ENCODE results near the gene OR6X1.
"Not testable (repeated sequence)": the region's sequence is repeated elsewhere in the genome, so short reads cannot be mapped to it uniquely, and the experiment has no call there.

The OR6X1 gene

DNA sequence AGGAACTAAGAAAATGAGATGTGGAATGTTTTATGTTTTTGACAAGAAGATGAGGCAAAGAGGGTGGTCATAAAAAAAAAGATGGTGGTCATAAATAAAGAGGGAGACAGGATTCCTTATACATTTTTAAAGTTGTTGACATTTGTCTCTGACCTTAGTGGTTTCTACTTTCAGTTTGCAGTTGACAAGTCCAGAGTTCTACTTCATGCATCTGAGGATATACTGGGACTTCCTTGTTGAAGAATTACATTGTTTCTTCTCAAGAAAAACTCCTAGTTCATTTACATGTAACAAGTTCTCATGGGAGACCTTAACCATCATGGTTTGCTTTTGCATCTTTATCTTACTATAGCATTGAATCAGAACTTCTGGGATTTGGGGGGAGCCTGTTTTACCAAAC, 1.2 kb downstream of the OR6X1 start:
- DNase-seq (ENCODE audit: low read depth): no peak

- DNase-seq (ENCODE audit: low read depth): no peak
These were observed 2.5 kb downstream of the OR6X1 start for GRCh38 chr11:123751781-123752180.

DNA sequence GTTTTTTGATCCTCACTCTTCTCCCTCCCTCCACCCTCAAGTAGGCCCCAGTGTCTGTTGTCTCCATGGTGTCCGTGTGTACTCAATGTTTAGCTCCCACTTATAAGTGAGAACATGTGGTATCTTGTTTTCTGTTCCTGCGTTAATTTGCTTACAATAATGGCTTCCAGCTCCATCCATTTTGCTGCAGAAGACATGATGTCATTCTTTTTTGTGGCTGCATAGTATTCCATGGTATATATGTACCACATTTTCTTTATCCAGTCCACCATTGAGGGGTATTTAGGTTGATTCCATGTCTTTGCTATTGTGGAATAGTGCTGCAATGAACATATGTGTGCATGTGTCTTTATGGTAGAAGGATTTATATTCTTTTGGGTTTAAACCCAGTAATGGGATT, 6.0 kb downstream of the OR6X1 start:
- DNase-seq (ENCODE audit: low read depth): not testable (repeated sequence)

DNA sequence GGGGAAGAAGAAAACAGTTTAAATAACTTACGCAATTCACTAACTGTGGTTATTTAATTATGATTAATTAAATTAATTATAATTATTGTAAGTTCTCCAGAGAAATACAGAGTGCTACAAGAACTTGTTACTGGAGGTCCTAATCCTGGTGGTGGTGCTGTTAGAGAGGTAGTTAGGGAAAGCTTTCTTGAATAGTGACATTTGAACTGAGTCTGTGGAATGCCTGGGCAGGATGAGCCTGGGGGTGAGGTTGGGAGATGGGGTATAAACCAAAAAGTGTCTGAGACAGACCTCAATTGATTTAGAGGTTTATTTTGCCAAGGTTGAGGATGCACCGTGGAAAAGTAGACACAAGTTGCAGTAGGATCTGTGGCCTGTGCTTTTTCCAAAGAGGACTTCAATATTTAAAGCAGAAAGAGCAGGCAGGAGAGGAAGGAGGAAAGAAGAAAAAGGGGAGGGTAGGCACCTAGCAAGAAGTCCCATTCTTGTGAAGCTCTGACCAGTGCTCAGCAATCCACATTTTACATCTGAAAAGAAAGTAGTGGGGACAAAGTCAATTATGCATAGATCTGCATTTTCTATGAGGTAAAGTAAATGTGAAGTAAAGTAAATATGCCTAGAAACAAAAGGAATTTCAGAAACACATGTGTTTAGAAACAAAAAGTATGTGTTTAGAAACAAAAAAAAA, 8.4 kb downstream of the OR6X1 start:
- no peak for DNase-seq (ENCODE audit: low read depth)

DNA sequence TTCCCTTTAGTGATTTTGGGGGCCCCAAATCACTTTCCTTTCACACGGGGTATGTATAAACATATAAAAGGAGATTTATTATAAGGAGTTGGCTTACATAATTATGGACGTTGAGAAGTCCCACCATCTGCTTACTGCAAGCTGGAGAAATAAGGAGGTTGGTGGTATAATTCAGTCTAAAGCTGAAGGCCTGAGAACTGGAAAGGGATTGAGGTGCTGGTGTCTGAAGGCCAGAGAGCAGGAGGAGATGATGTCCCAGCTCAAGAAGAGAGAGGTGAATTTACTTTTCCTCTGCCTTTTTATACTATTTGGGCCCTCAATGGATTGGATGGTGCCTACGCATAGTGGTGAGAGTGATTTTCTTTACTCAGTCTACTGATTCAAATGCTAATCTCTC, 11.6 kb downstream of the OR6X1 start:
- DNase-seq (ENCODE audit: low read depth): no peak

- DNase-seq (ENCODE audit: low read depth): no peak
These were observed 12.1 kb downstream of the OR6X1 start for GRCh38 chr11:123742031-123742723.

DNA sequence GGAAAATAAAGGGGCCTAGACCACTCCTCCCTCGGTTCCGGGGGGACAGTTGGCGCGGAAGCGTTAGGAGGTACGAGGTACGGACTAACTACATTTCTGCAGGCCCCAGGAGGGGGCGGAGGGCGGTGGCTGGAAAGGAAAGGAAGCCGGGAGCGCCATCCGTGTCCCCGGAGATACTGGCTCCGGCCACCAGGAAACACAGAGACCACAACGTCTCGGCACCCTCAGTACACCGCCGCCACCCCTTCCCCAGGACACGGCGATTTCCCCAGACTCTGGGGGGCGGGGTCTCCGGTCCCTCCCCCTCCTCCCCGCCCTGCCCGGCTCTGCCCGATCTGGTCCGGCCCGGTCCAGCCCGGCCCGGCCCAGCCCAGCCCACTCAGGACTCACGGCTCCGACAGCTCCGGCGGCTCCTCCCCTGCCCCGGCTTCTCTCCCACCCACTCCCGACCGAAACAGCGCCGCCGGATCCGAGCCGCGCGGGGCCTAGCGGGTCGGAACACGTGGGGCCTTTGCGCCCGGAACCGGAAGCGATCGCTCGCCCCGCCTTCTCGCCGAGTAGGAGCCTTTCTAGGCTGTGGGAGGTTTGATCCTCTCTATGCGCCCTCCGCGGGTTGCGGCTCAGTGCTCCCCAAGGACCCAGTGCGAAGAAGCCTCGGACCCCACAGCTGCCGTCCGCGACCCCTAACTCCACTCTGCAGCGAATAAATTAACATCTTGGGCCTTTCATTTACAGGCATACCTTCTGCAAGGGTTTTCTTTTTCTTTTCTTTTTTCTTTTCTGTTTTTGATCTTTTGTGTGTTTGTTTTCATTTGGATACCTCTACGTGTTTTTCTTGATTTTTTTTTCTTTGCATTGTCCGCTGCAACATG, 12.9 kb downstream of the OR6X1 start, which contains the start of gene ZNF202:
ZNF202 (minus strand) TSS at position 502 of the 872 bp plus-strand sequence. CDS start 10,772 bp downstream, outside the sequence.
- DNase-seq (ENCODE audit: low read depth): peak; percentile 35

DNA sequence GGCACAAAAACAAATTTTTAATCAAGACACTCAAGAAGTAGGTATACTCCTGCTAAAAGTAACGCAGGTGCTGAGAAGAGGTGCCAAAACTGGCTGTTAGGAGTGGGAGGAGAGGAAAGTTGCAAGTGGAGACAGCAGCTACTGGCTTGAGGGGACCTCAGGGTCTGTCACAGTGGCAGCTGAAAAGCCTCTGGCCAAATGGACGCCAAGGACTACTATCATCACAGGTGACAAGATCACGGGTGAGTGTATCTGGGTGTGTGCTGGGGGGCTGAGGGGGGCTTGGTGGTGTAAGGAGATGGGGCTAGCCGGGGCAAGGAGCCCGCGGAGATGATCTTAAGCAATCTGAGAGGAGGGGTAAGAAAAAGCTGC, 13.5 kb downstream of the OR6X1 start:
- no peak for DNase-seq (ENCODE audit: low read depth)

- DNase-seq (ENCODE audit: low read depth): no peak
These were observed 15.9 kb downstream of the OR6X1 start for GRCh38 chr11:123738374-123738773.

DNA sequence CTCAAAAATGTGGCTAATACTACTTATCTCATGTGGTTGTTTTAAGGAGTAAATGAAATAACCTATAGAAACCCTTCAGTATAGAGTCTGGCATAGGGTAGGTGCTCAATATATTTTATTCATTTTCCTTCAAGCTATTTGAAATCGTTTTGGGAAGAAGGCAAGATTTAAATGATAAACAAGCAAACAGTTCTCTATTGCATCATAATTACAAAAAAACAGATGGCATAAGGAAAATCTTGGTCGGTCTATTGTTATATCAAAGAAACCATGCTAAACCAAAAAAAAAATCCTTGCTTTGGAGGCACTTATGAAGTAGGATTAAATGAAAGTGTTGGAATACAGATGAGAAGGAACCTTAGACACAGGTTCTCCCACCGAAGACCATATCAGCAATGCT, 17.5 kb downstream of the OR6X1 start:
- DNase-seq (ENCODE audit: low read depth): no peak

GRCh38 chr11:123729602-123730001, 24.7 kb downstream of the OR6X1 start:
- no peak for DNase-seq (ENCODE audit: low read depth)

- no peak for DNase-seq (ENCODE audit: low read depth)
These were observed 28.2 kb downstream of the OR6X1 start for GRCh38 chr11:123725995-123726655.

DNA sequence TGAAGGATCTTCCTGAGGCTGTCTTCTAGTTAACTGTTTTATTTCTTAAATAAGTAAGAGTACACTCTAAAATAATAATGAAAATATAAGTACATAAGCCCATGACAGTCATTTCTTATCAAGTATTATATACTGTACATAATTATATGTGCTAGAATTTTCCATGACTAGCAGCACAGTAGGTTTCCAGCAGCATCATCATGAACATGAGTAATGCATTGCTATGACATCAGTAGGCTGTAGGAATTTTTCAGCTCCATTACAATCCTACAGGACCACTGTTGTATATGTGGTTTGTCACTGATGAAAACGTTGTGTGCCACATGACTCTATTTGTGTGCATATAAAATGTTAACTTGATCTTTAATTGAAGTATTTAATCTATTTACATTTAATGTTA, 34.9 kb downstream of the OR6X1 start:
- DNase-seq (ENCODE audit: low read depth): no peak

GRCh38 chr11:123718469-123718868, 35.8 kb downstream of the OR6X1 start:
- no peak for DNase-seq (ENCODE audit: low read depth)

DNA sequence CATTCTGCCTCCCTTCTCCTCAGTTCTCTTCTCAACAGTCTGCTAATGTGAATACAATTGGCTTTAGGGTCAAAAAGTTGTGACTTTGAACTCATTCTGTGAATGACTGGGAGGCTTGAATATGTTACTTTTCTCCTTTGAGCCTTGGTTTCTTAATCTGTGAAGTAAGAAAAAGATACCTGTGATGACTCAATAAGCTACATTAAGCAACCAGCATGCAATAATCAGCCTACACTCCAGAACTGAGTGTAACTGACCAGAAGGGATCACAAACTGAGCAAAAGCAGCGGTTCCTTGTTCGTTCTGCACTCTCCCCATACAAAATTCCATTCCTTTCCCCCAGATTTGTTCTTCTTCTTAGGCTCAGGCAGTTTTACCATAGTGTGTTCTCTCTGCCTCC, 36.3 kb downstream of the OR6X1 start:
- no peak for DNase-seq (ENCODE audit: low read depth)

DNA sequence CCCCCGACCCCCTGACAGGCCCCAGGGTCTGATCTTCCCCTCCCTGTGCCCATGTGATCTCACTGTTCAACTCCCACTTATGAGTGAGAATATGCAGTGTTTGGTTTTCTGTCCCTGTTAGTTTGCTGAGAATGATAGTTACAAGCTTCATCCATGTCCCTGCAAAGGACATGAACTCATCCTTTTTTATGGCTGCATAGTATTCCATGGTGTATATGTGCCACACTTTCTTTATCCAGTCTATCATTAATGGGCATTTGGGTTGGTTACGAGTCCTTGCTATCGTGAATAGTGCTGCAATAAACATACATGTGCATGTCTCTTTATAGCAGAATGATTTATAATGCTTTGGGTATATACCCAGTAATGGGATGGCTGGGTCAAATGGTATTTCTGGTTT, 41.7 kb downstream of the OR6X1 start:
- DNase-seq (ENCODE audit: low read depth): not testable (repeated sequence)

DNA sequence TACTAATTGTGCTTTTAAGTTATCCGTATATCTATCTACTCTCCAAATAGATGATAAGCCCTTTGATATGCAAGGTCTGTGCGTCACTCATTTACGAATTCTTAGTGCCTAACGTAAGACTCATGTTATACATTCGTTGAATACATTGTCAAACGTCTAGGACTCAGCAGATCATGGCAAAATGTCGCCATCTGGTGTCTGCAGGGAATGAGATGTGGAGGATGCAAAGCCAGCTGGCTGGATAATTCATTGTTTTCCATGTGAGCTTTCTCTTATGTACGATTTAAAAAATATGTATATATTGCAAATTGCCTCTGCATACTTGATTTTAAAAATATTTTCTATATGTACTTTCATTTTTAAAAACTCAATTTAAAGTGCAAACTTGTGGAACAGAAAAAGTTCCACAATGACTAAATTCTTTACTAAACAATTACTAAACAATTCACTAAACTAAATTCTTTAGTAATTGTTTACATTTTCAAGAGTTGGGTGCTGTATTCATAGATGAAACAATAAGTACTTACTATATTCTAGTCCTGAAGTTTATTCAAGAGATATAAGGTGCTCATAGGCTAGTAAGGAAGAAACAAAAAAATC, 46.6 kb downstream of the OR6X1 start:
- no peak for DNase-seq (ENCODE audit: low read depth)

DNA sequence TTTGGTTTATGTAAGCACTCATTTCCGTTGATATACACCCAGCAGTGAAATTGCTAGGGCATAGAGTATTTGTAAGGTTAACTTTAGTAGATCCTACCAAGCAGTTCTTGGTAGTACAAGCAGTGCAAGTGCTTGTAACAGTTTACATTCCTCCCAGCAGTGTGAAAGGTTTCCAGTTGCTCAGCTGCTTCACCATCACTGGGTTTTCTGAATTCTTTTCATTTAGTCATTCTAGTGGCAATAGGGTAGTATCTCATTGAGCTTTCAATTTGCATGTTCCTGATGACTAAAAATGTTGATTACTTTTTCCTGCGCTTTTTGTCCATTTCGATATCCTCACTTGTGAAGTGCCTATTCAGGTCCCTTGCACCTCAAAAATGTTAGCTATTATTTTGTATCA, 47.1 kb downstream of the OR6X1 start:
- no peak for DNase-seq (ENCODE audit: low read depth)

DNA sequence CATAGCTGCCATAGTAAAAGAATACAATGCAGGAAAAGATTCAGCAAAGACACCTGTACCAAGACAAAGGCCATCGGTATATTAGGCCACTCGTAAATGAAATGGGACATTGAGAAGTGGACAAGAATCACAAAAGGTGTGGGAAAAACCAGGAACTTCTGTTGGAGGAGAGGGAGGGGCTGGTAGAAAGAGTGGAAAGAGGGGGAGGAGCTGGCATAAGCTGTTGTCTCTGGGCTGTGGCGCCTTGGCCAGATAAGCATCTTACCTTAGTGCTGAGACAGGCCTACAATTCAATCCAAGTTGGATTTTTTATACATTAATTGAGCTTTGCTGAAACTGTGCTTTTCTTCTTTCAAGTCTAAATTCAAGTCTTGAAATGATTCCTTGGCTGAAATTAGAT, 50.0 kb downstream of the OR6X1 start:
- no peak for DNase-seq (ENCODE audit: low read depth)

Data from HS-27A (cell line).